Breast epithelium (tissue), 3 donors: ENCODE results near the gene SLC39A11.

Source experiments
- POLR2A ChIP-seq: fragments of 450-650 bp; IDR thresholded peaks from one replicate; pipeline ENCODE4 v1.6.1; 2016; ENCODE audit warnings: antibody characterized with exemption, mild to moderate bottlenecking, moderate library complexity
- TF ChIP-seq, protein P1 (sequence below), 3 donors: fragments of 450-650 bp; IDR thresholded peaks; one replicate each; pipeline ENCODE4 v1.5.1; 2016 to 2017; ENCODE audit warnings: antibody characterized with exemption in 3 of 3, mild to moderate bottlenecking in 3 of 3, moderate library complexity in 3 of 3

DNA sequence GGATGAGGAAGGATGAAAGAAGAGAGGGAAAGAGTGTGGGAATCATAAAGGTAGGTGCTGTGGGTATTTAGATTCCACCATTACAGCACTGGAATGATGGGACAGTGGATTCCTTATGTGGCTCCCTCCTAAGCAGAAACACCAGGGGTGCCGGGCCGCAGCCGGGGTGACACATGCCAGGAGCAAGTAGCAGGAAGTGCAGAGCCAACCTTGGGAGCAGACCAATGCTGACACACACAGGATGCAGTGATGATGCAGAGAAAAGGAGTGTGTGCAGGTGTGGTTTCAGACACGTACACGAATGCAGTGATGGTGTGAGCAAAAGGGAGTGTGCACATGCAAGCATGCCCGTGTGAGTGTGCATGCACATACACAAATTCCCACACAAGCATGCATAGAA lies 338.0 kb downstream of the SLC39A11 start:
- TF ChIP-seq POLR2A: no peak
- TF ChIP-seq, protein P1, sequence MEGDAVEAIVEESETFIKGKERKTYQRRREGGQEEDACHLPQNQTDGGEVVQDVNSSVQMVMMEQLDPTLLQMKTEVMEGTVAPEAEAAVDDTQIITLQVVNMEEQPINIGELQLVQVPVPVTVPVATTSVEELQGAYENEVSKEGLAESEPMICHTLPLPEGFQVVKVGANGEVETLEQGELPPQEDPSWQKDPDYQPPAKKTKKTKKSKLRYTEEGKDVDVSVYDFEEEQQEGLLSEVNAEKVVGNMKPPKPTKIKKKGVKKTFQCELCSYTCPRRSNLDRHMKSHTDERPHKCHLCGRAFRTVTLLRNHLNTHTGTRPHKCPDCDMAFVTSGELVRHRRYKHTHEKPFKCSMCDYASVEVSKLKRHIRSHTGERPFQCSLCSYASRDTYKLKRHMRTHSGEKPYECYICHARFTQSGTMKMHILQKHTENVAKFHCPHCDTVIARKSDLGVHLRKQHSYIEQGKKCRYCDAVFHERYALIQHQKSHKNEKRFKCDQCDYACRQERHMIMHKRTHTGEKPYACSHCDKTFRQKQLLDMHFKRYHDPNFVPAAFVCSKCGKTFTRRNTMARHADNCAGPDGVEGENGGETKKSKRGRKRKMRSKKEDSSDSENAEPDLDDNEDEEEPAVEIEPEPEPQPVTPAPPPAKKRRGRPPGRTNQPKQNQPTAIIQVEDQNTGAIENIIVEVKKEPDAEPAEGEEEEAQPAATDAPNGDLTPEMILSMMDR (IDR thresholded peaks at IDR 0.05): no peak
